NCI-H1092 (cell line): ENCODE results near the gene SLX9.

ENCODE experiments used
- DNase-seq: peaks from one replicate; lab custom pipeline; 2025; lab: John Stamatoyannopoulos, UW

The SLX9 gene

DNA sequence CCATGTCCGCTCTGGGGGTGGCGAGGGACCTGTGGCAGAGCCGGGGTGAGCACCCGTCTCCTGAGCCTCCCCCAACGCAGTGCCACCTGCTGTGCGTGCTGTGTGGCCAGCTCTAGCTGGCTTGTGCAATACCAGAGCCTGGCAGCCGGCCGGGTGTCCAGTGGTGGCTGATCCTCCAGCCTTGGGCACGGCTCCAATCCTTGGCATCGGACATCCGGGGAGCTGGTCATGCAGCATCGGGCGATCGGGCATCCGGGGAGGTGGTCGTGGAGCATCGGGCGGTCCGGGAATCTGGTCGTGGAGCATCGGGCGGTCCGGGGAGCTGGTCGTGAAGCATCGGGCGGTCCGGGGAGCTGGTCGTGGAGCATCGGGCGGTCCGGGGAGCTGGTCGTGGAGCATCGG lies 8.1 kb downstream of the SLX9 start:
- DNase-seq: no peak

DNA sequence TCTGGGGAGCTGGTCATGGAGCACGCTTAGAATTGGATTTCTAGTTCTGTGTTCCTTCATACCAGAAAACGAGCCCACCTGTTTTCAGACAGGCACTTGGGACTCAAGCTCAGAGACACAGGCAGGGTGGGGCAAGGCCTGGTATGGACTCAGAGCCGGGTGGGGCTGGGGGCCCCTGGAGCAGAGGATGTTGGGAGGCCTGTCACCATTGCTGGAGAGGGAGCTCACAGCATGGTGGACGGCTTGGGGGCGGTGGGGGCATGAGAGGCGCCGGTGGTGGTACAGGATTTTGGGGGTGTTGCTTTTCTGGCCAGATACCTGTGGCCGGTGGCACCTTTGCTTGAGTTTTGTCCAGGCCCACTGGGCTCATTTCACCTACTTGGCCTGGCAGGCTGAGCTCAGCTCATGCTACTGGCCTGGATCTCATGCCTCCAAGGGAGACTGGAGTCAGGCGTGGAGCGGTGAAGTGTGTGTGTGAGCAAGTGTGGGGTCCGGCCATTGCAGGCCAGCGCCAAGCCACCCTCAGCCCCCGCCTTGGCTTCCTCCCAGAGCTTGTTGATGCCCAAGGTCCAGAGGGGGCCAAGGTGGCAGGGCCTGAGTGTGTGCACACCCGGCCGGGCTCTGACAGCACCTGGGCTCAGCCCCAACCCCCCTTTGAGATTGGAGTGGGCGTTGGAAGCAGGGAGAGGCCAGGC lies 8.7 kb downstream of the SLX9 start:
- no peak for DNase-seq

DNA sequence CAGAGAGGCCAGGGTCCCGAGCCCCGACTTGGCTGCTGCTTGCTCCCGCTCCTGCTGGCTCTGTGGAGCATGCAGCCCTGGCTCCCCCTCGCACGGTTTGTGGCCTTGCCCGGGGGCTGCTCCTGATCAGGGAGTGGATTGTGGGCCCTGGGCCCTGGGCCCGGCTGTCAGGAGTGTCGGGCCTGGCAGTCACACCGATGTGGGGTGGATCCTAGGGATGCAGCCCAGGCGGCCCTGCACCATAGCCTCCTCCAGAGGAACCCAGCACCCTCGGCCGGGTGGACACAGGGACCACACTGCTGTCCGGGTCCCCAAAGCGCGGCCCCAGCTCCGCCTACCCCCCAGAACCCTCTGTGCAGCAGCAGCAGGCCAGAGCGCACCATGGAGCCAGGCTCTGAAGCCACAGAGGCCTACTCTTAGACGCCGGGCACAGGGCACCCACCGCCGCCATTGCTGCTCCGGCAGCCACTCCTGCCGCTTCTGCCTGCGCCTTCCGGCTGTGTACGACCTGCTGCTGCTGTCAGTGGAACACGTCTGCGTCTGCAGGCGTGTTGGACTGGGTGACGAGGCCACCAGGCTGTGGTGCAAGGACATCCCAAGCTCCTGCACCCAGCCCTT lies 9.4 kb downstream of the SLX9 start:
- no peak for DNase-seq

DNA sequence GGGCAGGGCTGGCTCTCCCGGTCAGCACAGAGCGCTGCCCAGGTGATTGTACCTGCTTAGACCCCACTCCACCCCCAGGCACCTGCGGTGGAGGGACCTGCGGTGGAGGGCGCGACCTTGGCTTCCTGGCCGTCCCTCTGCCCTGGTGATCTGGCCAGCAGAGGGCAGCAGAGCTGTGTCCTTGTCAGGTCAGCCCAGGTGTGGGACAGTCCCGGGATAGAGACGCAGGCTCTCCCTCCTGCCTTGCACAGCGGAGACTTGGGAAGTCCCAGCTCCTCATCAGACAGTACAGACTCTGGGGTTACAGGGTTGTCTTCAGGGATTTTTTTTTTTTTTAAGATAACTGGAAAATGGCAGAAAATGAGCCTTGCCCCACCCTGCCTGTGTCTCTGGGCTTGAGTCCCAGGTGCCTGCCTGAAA lies 10.0 kb downstream of the SLX9 start:
- DNase-seq: no peak

DNA sequence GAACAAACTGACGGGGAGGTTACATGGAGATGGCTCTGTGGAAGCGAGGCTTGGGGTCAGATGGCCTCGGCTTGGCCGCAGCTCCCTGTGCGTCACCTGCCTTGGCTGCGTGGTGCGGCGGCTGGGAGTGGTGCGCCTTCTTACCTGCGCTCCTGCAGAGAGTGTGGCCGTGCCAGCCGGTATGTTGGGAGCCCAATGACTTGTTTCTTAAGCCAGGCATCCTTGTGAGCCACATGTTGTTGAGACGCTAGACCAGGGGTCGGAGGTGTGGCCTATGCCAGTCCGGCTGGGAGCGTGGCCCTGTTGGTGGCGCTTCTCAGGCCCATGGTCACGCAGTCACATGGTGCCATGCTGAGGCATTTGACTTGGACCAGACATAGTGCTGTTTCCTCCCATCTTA lies 10.5 kb downstream of the SLX9 start:
- no peak for DNase-seq

DNA sequence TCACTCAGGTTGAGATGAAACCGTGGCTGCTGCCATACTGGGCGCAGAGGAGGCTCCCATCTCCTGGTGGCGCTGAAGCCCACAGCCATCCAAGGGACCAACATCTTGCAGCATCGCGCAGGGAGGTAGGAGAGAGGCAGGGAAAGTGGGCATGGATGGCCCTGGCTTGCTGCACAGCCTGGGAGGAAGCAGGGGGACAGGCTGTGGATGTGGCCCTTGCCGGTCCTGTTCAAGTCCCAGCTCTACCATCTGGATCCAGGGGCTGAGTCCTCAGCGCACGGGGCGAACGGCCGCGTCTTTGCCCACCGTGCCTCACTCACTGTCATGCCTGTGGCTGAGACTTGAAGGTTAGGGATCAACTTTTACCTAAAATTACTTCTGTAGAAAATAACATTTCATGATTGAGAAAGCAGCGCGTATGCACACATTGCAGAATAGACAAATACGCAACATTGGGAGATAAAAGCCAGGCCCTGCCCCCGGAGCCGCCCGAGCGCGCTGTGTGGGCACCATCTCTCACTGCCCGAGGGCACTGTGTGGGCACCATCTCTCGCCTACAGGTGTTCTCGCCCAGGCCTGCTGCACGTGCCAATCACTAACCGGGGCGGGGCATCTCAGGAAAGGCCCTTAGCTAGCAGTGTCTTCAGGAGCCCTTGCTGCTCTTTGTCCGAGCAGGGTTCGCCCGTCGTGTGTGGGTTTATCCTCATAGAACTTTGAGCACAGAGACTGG lies 11.5 kb downstream of the SLX9 start:
- DNase-seq: no peak

DNA sequence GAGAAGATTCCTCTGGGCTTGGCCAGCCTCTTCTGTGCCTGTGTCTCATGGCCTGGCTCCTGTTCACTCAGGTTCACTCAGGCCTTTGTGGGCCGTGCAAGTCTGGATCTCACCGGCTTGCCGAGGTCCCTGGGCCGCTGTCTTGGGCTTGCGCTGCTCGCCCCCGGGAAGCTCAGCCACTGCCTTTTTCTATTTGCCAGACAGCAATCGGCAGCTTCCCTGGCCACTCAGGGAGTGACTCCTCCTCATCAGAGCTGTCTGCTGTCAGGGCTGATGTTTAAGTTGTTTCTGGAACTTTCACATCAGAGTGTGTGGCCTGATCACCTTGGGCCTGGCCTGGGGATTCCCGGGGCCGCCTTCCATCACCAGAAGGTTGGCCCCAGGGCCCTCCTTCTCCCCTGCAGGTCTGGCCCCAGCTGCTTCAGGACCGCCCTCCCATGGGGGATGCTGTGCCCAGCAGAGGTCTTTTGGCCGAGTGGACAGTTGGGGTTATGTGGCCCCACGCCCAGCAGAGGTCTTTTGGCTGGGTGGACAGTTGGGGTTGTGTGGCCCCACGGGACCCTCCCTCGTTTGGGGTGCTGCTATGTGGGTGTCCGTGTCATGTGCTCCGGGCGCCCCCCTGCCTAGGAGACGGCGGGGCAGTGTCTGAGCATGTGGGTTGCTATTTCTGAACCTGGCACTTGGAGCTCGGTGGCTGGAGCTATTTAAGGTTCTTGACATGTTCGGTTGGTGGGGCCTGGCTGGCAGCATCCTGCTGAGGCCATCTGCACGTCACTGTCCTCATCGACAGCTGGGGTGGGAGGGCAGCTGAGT lies 12.5 kb downstream of the SLX9 start:
- no peak for DNase-seq

DNA sequence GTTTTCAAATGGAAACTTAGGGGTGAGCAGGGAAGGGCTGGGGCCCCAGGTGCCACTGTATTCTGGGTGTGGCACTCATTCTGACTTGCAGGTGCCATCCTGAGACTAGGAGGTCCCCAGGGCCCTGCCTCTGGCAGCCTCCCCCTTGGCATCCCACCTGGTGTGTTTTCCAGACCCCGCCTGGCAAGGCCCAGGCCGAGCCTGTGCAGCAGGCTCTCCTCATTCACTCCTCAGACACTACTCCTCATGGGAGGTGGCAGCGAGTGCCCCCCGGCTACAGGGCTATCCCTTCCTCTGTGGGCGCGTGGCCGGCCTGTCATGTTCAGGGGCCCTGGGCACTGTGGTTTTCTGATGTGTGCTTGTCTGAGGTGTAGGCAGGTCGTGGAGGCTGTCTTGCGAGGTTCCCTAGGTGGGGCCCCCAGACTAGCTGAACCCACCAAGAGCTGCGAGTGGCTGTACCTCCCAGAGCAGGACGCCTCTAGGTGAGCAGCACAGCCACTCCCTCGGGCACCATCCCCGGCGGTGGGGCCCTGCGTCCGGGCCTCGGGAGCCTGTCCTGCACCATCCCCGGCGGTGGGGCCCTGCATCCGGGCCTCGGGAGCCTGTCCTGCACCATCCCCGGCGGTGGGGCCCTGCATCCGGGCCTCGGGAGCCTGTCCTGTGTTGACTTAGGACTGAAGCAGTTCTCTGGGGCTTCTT lies 13.2 kb downstream of the SLX9 start:
- no peak for DNase-seq

DNA sequence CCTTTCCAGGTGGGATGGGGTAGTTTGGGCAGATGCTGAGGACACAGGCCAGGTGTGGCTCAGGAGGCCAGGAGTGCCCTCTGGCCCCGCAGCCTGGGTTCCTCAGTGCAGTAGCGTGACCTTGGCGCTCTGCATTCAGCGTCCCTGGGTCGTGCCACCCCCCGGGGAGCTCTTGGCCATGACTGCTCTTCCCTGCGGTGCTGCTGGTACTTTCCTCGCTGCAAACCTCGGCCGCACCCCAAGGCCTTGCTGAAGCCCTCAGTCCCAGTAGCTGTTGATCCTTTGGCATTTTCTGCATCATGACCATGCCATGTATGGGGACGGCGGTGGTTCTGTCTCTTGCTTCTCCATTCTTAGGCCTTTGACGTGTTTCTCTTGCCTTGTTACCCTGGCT lies 13.8 kb downstream of the SLX9 start:
- no peak for DNase-seq

DNA sequence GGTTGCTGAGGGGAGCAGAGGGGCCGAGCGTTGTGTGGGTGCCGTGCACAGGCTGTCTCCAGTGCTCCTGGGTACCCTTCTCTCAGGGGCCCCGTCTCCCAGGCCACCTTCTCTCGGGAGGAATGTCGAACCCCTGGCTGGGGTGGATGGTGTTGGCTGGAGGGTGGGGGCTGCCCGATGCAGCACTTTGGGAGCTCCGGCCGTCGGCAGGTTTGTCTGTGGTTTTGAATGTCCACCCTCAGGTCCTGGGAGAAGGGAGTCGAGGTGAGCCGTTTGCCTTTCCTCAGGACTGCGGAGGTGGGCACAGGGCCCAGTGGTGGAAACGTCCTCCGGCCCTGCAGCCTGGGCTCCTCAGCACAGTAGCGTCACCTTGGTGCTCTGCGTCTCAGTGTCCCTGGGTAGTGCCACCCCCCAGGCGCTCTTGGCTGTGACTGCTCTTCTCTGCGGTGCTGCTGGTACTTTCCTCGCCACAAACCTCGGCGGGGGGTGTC lies 14.5 kb downstream of the SLX9 start:
- DNase-seq: no peak

DNA sequence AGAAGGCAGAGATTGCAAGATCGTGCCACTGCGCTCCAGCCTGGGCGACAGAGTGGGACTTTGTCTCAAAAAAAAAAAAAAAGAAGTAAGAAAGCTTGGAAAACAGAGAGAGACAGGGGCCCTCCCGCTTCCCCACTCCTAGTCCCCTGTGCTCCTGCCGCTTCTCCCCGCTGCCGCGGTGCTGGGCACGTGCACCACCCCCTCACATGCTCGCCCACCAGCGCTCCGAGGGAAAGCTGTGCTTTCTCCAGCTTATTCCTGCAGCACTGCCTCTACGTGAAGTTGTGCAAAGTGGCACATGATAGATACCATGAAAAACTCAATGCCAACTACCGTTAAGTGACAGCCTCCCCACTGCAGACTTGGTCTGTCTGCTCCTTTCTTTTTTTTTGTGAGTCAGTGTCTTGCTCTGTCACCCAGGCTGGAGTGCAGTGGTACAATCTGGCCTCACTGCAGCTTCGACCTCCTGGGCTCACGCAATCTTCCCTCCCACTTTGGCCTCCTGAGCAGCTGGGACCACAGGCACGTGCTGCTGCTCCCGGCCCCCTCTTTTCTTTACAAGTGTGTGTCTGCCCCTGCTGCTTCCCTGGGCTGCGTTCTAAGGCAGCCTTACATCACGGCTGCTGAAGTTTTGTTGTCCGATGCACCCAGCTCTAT lies 15.4 kb downstream of the SLX9 start:
- no peak for DNase-seq

DNA sequence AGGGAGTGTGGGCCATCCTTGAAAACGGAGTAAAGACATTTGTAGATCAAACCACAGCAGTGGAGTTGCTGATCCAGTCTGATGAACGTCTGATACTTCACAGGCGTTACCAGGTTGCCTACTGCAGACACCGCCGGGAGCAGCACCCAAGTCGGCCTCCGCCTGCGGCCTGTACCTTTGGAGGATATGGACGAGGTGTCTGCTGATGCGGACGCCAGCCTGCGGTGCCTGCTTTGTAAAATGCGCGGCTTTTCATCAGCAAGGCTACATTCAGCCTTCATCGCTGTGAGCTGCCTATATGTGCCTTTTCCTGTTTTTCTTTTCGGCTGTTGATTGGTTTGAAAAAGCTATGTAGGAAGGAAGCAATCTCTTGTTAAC lies 16.0 kb downstream of the SLX9 start:
- no peak for DNase-seq

DNA sequence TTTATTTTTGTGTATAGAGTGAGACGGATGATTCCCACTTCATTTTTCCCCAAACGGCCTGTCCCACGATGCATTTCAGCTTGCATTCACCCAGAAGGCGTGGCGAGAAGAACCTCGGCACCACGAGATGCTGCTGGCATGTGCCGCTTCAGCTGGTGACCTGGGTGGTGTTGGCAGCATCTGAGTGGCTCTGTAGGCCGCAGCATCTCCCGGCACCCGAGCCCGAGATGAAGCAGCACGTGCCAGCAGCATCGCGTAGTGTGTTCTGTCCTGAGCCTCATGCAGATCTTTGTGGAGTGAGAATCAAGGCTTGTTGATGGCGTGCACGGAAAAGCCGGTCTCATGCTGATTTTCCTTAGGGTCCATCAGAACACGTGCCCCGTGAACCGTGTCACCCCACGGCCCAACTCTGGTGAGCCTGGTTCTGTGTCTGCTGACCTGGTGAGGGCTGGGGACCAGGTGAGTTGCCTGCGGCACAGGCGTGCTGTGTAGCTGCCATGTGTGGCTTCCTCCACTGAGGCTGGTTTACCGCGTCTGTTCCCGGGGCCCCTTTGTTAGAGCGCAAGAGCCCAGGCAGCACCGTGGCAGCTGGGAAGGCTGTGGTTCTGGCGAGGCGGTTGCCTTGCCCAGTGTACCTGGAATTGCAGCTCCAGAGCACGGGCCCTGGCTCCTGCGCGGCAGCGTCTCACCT lies 16.7 kb downstream of the SLX9 start:
- DNase-seq: no peak

DNA sequence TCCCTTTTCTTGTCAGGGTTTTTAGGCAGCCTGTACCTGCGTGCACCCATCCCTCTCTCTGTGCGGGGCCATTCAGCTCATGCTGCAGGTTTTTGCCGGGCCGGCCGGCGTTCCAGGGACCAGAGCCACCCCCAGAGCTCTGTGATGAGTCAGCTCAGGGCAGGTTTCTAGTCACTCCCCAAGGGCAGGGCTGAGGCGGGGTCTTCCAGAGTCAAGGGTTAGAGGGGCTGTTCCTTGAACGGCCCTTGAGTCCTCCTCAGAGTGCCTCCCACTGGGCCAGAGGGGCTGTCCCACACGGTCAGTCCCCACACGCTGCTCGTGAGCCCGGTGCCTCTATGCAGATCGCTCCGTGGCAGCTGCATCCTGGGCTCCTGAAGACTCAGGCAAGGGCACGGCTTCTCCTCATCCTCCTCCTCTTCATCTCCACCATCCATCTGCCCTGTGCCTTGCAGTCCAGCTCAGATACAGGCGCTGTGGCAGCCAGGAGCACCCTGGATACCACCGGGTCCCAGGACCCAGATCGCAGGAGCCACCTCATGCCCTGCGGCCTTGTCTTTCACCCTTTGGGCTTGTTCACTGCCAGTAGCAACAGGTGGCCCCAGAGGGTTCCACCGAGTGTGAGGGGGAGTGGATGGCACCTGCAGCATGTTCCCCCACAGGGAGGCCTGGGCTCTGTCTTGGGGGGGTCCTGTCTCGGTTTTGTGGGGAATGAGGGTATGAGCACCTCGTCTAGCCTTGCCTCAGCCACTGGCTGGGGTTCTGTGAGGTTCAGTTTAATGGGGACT lies 17.4 kb downstream of the SLX9 start:
- no peak for DNase-seq

DNA sequence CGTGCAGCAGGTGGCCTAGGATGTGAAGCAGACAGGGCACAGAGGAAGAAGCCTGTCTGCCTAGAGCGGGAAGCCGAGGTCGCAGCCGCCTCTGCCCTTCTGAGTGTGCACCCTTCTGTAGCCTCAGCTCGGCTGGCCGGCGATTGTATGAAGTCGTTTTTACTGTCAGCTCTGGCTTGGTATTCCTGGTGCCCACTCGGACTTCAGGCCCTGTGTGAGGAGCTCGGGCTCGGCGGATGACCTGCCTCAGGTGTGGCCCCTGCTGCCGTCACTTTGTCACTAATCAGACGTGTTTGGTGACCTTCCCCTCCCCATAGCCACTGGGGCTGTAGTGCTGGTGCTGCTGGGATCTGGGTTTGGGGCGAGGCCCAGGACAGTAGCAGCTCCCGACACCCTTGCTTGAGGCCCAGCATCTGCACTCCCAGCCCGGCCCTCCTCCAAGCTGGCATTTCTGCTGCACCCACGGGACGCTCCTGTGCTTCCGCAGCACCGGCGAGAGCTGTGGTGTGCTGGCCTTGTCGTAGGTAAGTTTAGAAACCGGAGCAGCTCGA lies 18.1 kb downstream of the SLX9 start:
- DNase-seq: no peak

DNA sequence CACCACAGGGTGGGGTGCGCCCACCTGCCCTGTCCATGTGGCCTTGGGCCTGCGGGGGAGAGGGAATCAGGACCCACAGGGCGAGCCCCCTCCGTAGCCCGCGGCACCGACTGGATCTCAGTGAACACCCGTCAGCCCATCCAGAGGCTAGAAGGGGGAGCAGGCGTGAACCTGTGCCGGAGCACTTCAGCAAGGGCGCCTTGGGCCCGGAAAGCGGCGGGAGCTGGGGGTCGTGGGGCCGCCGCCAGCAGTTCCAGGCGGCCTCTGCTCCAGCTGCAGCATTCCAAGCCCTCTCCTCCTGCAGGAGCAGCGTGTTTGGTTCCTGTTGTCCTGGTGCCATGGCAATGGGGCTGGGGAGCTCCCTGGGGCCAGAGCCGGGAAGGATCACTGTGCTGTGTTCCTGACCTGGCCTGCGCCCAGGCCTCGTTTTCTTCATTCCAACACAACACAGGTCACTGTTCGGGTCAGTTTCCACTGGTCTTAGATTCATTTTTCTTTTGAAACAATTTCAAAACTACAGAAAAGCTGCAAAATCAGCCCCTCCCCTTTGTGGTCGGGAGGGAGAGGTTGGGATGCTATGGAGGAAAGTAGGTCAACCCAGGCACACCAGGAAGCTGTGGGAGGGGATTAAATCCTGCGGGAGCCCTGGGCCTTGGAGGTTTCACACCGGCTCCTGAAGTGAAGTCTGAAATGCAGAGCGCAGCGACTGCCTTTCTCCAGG lies 18.8 kb downstream of the SLX9 start:
- DNase-seq: no peak

DNA sequence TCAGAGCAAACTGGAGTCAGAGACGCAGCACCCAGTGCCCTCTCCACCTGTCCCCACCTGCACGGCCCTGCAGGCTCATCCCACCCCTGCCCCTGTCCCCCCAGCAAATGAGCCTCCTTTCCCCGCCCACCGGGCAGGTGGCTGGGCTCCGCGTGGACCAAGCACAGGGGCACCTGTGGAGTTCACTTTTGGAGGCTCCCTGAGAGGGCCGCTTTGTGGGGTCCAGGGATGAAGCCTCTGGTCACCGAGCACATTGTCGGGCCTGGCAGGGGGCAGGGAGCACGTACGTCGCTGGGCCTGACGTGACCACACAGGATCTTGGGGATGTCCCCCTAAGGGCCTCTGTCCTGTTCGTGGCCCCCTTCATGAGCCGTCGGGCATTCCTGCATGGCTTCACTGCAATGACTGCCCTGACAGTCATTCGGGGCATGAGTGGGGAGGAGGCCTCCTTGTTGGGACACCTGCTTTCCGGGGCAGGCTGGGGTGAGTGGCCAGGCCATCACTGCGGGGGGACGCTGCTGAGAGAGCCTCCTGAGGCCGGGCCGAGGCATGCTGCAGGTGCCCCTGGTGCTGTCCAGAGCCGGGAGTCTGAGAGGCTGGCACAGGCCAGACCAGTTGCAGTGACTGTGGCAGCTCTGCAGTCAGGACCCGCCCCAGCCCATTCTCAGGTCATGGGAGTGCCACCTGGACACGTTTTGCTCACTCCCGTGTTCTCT lies 19.7 kb downstream of the SLX9 start:
- DNase-seq: no peak
